Ishikawa (cell line): ENCODE measurements around the gene KLHL7.

Experiments used
- CEBPB ChIP-seq: IDR thresholded peaks from 2 replicates; pipeline ENCODE4 v1.6.1; 2012
- EGR1 ChIP-seq: IDR thresholded peaks from 2 replicates; pipeline ENCODE4 v1.6.1; 2012
- EP300 ChIP-seq: IDR thresholded peaks from 2 replicates; pipeline ENCODE4 v1.6.1; 2012; ENCODE audit warnings: borderline replicate concordance
- FOXM1 ChIP-seq: IDR thresholded peaks from 2 replicates; pipeline ENCODE4 v1.6.1; 2012; ENCODE audit warnings: low read depth, borderline replicate concordance
- RAD21 ChIP-seq: IDR thresholded peaks from 2 replicates; pipeline ENCODE4 v1.6.1; 2012; ENCODE audit warnings: low read depth
- TAF1 ChIP-seq: IDR thresholded peaks from 2 replicates; pipeline ENCODE4 v1.6.1; 2012; ENCODE audit warnings: low read depth, mild to moderate bottlenecking
- TCF12 ChIP-seq: IDR thresholded peaks from 2 replicates; pipeline ENCODE4 v1.6.1; 2012; ENCODE audit warnings: low read depth
- TEAD4 ChIP-seq: IDR thresholded peaks from 2 replicates; pipeline ENCODE4 v1.6.1; 2012
- YY1 ChIP-seq: IDR thresholded peaks from 2 replicates; pipeline ENCODE4 v1.6.1; 2012; ENCODE audit warnings: low read depth
- TF ChIP-seq, protein P1 (sequence below): IDR thresholded peaks from 2 replicates; pipeline ENCODE4 v1.6.1; 2012; ENCODE audit warnings: low read depth, mild to moderate bottlenecking
- TF ChIP-seq, protein P2 (sequence below): IDR thresholded peaks from 2 replicates; pipeline ENCODE4 v1.6.1; 2012
- TF ChIP-seq, protein P3 (sequence below): IDR thresholded peaks from 2 replicates; pipeline ENCODE4 v1.6.1; 2012

DNA sequence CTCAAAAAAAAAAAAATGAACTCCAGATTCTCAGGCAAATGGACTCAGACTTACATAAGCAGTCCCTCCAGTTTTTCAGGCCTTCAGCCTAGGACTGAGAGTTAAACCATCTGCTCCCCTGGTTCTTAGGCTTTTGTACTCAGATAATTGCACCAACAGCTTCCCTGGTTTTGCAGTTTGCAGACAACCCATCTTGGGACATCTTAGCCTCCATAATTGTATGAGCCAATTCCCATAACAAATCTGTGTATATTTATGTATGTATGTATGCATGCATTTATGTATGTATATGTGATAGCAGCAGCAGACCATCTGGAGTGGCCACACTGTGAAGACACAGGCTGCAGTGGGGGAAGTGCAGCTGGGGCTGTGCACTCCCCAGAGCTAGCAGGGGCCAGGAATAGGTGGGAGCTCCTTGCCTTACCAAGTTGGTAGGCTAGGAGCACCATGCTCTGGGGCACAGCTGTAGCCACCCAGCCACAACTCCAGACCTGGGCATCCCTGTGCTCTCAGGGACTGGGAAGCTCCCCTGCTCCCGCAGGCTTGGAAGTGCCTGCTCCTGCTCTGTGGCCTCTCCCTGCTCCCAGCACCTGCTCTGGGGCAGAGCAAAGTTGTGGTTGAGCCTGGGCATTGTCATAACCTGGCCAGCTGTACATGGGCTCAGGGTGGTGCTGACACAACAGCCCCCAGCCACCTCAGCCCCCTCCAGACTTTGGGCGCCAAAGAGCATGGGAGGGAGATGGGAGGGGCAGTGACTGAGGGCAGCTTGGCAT, 8.9 kb upstream of the KLHL7 start:
- TF ChIP-seq EP300 (no peak), CEBPB (no peak), YY1 (no peak), TAF1 (no peak), TCF12 (no peak), RAD21 (no peak), FOXM1 (no peak), TEAD4 (no peak), EGR1 (no peak)
- TF ChIP-seq, protein P1, sequence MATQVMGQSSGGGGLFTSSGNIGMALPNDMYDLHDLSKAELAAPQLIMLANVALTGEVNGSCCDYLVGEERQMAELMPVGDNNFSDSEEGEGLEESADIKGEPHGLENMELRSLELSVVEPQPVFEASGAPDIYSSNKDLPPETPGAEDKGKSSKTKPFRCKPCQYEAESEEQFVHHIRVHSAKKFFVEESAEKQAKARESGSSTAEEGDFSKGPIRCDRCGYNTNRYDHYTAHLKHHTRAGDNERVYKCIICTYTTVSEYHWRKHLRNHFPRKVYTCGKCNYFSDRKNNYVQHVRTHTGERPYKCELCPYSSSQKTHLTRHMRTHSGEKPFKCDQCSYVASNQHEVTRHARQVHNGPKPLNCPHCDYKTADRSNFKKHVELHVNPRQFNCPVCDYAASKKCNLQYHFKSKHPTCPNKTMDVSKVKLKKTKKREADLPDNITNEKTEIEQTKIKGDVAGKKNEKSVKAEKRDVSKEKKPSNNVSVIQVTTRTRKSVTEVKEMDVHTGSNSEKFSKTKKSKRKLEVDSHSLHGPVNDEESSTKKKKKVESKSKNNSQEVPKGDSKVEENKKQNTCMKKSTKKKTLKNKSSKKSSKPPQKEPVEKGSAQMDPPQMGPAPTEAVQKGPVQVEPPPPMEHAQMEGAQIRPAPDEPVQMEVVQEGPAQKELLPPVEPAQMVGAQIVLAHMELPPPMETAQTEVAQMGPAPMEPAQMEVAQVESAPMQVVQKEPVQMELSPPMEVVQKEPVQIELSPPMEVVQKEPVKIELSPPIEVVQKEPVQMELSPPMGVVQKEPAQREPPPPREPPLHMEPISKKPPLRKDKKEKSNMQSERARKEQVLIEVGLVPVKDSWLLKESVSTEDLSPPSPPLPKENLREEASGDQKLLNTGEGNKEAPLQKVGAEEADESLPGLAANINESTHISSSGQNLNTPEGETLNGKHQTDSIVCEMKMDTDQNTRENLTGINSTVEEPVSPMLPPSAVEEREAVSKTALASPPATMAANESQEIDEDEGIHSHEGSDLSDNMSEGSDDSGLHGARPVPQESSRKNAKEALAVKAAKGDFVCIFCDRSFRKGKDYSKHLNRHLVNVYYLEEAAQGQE: no peak
- TF ChIP-seq, protein P2, sequence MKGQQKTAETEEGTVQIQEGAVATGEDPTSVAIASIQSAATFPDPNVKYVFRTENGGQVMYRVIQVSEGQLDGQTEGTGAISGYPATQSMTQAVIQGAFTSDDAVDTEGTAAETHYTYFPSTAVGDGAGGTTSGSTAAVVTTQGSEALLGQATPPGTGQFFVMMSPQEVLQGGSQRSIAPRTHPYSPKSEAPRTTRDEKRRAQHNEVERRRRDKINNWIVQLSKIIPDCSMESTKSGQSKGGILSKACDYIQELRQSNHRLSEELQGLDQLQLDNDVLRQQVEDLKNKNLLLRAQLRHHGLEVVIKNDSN: no peak
- TF ChIP-seq, protein P3, sequence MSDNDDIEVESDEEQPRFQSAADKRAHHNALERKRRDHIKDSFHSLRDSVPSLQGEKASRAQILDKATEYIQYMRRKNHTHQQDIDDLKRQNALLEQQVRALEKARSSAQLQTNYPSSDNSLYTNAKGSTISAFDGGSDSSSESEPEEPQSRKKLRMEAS: no peak
